Upper lobe of right lung (tissue), 1 donor: ENCODE results near the gene TMEM106C. TPM values are rescaled to one million over a fixed set of nuclear protein-coding genes. Genes with fewer than 3 reads are reported as not detected.

Source experiments
- ATAC-seq: fragments of 200-7000 bp; cut with Tn5 transposase; one replicate; pipeline ENCODE4 v1.9.1; 2020; ENCODE audit warnings: mild to moderate bottlenecking, moderate library complexity
- DNase-seq: peaks from one replicate; pipeline ENCODE4 v3.0.0-alpha.2; 2020
- H3K27ac ChIP-seq: fragments of 200-600 bp; one replicate; pipeline ENCODE4 v1.8.0; 2022
- H3K27me3 ChIP-seq: fragments of 200-600 bp; one replicate; pipeline ENCODE4 v1.8.0; 2022; ENCODE audit warnings: mild to moderate bottlenecking
- H3K36me3 ChIP-seq: fragments of 200-600 bp; one replicate; pipeline ENCODE4 v1.8.0; 2022
- H3K4me1 ChIP-seq: fragments of 200-600 bp; one replicate; pipeline ENCODE4 v1.8.0; 2022
- H3K4me3 ChIP-seq: fragments of 200-600 bp; one replicate; pipeline ENCODE4 v1.8.0; 2022; ENCODE audit warnings: mild to moderate bottlenecking
- H3K9me3 ChIP-seq: fragments of 200-600 bp; one replicate; pipeline ENCODE4 v1.8.0; 2022
- intact Hi-C: fragments of 100-400 bp; cut with DNase I; formaldehyde crosslinking; loops from one replicate; pipeline ENCODE4 v1.11.0; 2022
- total RNA-seq: library from RNA; stranded (reverse); fragmentation: NEBNext Ultra II Directional; extraction: Animal tissue kit (Norgen Biotek cat#: 25700); gene quantifications from one replicate; pipeline ENCODE4 v1.2.1, GENCODE V29; 2021
- TF ChIP-seq, protein P1 (sequence below): fragments of 200-600 bp; IDR thresholded peaks from one replicate; pipeline ENCODE4 v1.8.0; 2022; ENCODE audit warnings: antibody characterized with exemption
- donor health status: DM: no; HTN: yes; CAD: no; lungs with severe emphysema.

TMEM106C gene
- total RNA-seq, 1 donor from 2014 or later, result 45.4 TPM

GRCh38 chr12:47980779-47981495 is 17.5 kb downstream of the TMEM106C start:
- no peaks in the 10 kb centered on the region for H3K36me3 ChIP-seq
- no peak overlapping the region for H3K27ac ChIP-seq
- intact Hi-C loops, result no loop called here
- no peaks in the 10 kb centered on the region for H3K27me3 ChIP-seq
- TF ChIP-seq, protein P1, sequence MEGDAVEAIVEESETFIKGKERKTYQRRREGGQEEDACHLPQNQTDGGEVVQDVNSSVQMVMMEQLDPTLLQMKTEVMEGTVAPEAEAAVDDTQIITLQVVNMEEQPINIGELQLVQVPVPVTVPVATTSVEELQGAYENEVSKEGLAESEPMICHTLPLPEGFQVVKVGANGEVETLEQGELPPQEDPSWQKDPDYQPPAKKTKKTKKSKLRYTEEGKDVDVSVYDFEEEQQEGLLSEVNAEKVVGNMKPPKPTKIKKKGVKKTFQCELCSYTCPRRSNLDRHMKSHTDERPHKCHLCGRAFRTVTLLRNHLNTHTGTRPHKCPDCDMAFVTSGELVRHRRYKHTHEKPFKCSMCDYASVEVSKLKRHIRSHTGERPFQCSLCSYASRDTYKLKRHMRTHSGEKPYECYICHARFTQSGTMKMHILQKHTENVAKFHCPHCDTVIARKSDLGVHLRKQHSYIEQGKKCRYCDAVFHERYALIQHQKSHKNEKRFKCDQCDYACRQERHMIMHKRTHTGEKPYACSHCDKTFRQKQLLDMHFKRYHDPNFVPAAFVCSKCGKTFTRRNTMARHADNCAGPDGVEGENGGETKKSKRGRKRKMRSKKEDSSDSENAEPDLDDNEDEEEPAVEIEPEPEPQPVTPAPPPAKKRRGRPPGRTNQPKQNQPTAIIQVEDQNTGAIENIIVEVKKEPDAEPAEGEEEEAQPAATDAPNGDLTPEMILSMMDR, result no peak
- H3K9me3 ChIP-seq, result no peaks in the 10 kb centered on the region
- no peak for ATAC-seq
- DNase-seq, result no peak
- no peaks in the 10 kb centered on the region for H3K4me1 ChIP-seq
- no peak overlapping the region for H3K4me3 ChIP-seq

- H3K9me3 ChIP-seq, result no peaks in the 10 kb centered on the region
- H3K27me3 ChIP-seq, result no peaks in the 10 kb centered on the region
- intact Hi-C loops, result no loop called here
- no peaks in the 10 kb centered on the region for H3K4me1 ChIP-seq
- H3K36me3 ChIP-seq, result no peaks in the 10 kb centered on the region
- DNase-seq (no peak), ATAC-seq (peak; percentile 25)
- TF ChIP-seq, protein P1, result no peak
- H3K27ac ChIP-seq, result no peak overlapping the region
- H3K4me3 ChIP-seq, result no peak overlapping the region
These were observed 18.3 kb downstream of the TMEM106C start for GRCh38 chr12:47981496-47982260.

- Histone ChIP-seq H3K27me3 (no peaks in the 10 kb centered on the region), H3K9me3 (no peaks in the 10 kb centered on the region), H3K36me3 (no peaks in the 10 kb centered on the region), H3K4me1 (no peaks in the 10 kb centered on the region), H3K27ac (no peak overlapping the region), H3K4me3 (no peak overlapping the region)
- ATAC-seq, result no peak
- intact Hi-C loops, result no loop called here
- TF ChIP-seq, protein P1, result no peak
- DNase-seq, result no peak
These were observed 18.9 kb downstream of the TMEM106C start for GRCh38 chr12:47982311-47982710.

DNA sequence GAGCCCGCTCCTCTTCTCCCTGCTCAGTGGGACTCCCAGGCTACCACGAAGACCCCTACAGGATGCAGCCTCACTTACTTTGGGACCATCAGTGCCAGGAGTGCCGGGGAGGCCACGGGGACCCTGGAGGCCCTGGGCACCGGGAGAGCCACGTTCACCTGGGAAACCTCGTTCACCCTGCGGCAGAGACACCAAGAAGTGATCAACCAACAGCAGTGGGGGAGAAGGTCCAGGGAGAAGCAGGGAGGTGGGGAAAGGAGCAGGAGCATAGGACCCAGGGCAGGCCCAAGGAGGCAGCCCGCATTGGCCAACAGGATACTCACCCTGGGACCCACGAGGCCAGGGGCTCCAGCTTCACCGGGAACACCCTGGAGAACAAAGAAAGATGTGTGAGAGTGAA is 19.4 kb downstream of the TMEM106C start:
- Histone ChIP-seq H3K27ac (no peak overlapping the region), H3K36me3 (no peaks in the 10 kb centered on the region), H3K4me3 (no peak overlapping the region), H3K9me3 (no peaks in the 10 kb centered on the region), H3K27me3 (no peaks in the 10 kb centered on the region), H3K4me1 (no peaks in the 10 kb centered on the region)
- ATAC-seq (no peak), DNase-seq (no peak)
- intact Hi-C loops, result no loop called here
- TF ChIP-seq, protein P1, result no peak

DNA sequence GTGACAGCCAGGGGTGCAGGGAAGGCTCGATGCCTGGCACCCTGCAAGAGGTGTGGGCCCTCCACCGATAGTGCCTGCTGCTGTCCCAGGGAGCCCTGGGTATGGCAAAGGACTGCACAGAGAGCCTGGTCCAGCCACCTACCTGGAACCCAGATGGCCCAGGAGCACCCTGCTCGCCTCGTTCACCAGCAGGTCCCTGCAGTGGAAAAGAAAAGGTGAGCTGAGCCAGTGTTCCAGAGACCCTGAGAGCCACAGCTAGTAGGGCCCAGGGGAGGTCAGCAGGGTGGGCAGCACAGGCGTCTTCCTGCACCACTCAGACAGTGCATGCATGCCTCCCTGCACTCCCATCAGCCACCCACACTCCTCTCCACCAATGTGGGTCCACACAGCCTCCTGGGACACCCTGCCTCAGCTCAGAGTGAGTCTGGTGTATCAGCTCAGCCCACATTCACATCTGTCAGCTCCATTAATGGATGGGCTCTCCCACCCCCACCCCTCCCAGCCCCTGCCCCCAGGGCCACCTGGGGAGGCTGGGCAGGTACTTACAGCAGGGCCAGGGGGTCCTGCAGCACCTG is 20.2 kb downstream of the TMEM106C start:
- intact Hi-C loops, result no loop called here
- TF ChIP-seq, protein P1, result no peak
- H3K9me3 ChIP-seq, result no peaks in the 10 kb centered on the region
- H3K27ac ChIP-seq, result no peak overlapping the region
- H3K4me1 ChIP-seq, result no peaks in the 10 kb centered on the region
- no peak overlapping the region for H3K4me3 ChIP-seq
- H3K27me3 ChIP-seq, result no peaks in the 10 kb centered on the region
- H3K36me3 ChIP-seq, result no peaks in the 10 kb centered on the region
- DNase-seq, result no peak
- no peak for ATAC-seq
